ENCODE measurements around the gene ELMO3.

ELMO3 gene

GRCh38 chr16:67199011-67199807 lies at the start of gene ELMO3:
TSS of gene ELMO3 (plus strand) at chr16:67199131. CDS start at chr16:67199327, 196 bp downstream.
- DNase-seq (ENCODE audit: low spot score) = no peak

- no peak for DNase-seq (ENCODE audit: low spot score)
These were observed 49.5 kb upstream of the ELMO3 start for GRCh38 chr16:67149276-67150046.

- peak; percentile 83 for DNase-seq (ENCODE audit: low spot score)
These were observed 48.7 kb upstream of the ELMO3 start for GRCh38 chr16:67150047-67150832.

GRCh38 chr16:67150833-67151396 lies 48.0 kb upstream of the ELMO3 start, which contains the start of gene B3GNT9:
TSS of gene B3GNT9 (minus strand) at chr16:67150998. CDS start at chr16:67150485, 513 bp downstream.
- peak; percentile 86 for DNase-seq (ENCODE audit: low spot score)

- DNase-seq (ENCODE audit: low spot score) = no peak
These were observed 47.4 kb upstream of the ELMO3 start for GRCh38 chr16:67151431-67152097.

GRCh38 chr16:67154578-67155294 lies 44.2 kb upstream of the ELMO3 start:
- DNase-seq (ENCODE audit: low spot score) = no peak

GRCh38 chr16:67155295-67156142 lies 43.4 kb upstream of the ELMO3 start:
- DNase-seq (ENCODE audit: low spot score) = peak; percentile 92

GRCh38 chr16:67156143-67156844 lies 42.6 kb upstream of the ELMO3 start:
- DNase-seq (ENCODE audit: low spot score) = no peak

- no peak for DNase-seq (ENCODE audit: low spot score)
These were observed 41.7 kb upstream of the ELMO3 start for GRCh38 chr16:67157106-67157748.

- no peak for DNase-seq (ENCODE audit: low spot score)
These were observed 40.9 kb upstream of the ELMO3 start for GRCh38 chr16:67157892-67158635.

- DNase-seq (ENCODE audit: low spot score) = no peak
These were observed 40.0 kb upstream of the ELMO3 start for GRCh38 chr16:67158637-67159600.

GRCh38 chr16:67161595-67162058 lies 37.3 kb upstream of the ELMO3 start:
- no peak for DNase-seq (ENCODE audit: low spot score)

- DNase-seq (ENCODE audit: low spot score) = no peak
These were observed 36.3 kb upstream of the ELMO3 start for GRCh38 chr16:67162506-67163163.

GRCh38 chr16:67163164-67163998 lies 35.5 kb upstream of the ELMO3 start:
- DNase-seq (ENCODE audit: low spot score) = no peak

GRCh38 chr16:67163999-67164558 lies 34.9 kb upstream of the ELMO3 start:
- no peak for DNase-seq (ENCODE audit: low spot score)
